H9 (cell line): ENCODE data around the gene PAX6. TPM values are rescaled to one million over a fixed set of nuclear protein-coding genes. Genes with fewer than 3 reads are reported as not detected.

ENCODE experiments used
- DNase-seq: peaks from one replicate; pipeline ENCODE4 v3.0.0-alpha.2; 2017
- H2AFZ ChIP-seq: one replicate; pipeline ENCODE4 v1.6.1; 2013; ENCODE audit warnings: mild to moderate bottlenecking, low read length, control low read depth, moderate library complexity
- H2AK5ac ChIP-seq: 2 replicates; pipeline ENCODE4 v1.6.1; 2013; ENCODE audit warnings: low read length, control low read depth, mixed read lengths; ENCODE audit not compliant: insufficient read length
- H2BK120ac ChIP-seq: one replicate; pipeline ENCODE4 v1.6.1; 2013; ENCODE audit warnings: low read depth, mild to moderate bottlenecking, low read length, control low read depth, inconsistent platforms; ENCODE audit not compliant: poor library complexity, severe bottlenecking
- H2BK12ac ChIP-seq: 2 replicates; pipeline ENCODE4 v1.6.1; 2013; ENCODE audit warnings: low read length, control low read depth, mixed read lengths, low read depth; ENCODE audit not compliant: insufficient read length
- H2BK15ac ChIP-seq: 2 replicates; pipeline ENCODE4 v1.6.1; 2013; ENCODE audit warnings: low read depth, low read length, control low read depth
- H2BK20ac ChIP-seq: one replicate; pipeline ENCODE4 v1.6.1; 2013; ENCODE audit warnings: low read depth, mild to moderate bottlenecking, low read length, control low read depth, inconsistent platforms; ENCODE audit not compliant: poor library complexity, severe bottlenecking
- H2BK5ac ChIP-seq: 2 replicates; pipeline ENCODE4 v1.6.1; 2013; ENCODE audit warnings: low read length, control low read depth, mixed read lengths; ENCODE audit not compliant: insufficient read length
- H3K14ac ChIP-seq: 2 replicates; pipeline ENCODE4 v1.6.1; 2013; ENCODE audit warnings: low read length, control low read depth; ENCODE audit not compliant: insufficient read depth
- H3K18ac ChIP-seq: 2 replicates; pipeline ENCODE4 v1.6.1; 2013; ENCODE audit warnings: low read depth, mild to moderate bottlenecking, mixed read lengths, low read length, control low read depth; ENCODE audit not compliant: insufficient read length
- H3K23ac ChIP-seq: 2 replicates; pipeline ENCODE4 v1.6.1; 2013; ENCODE audit warnings: low read length, control low read depth, mixed read lengths, low read depth; ENCODE audit not compliant: insufficient read length
- H3K23me2 ChIP-seq: 2 replicates; pipeline ENCODE4 v1.6.1; 2013; ENCODE audit warnings: low read depth, mild to moderate bottlenecking, mixed read lengths, low read length, control low read depth; ENCODE audit not compliant: insufficient read length, poor library complexity, severe bottlenecking
- H3K27ac ChIP-seq: 2 replicates; pipeline ENCODE4 v1.5.1; 2013; ENCODE audit warnings: low read length, control low read depth, mixed read lengths, low read depth; ENCODE audit not compliant: insufficient read length
- H3K27me3 ChIP-seq: 2 replicates; pipeline ENCODE4 v1.6.1; 2013; ENCODE audit warnings: low read length, control low read depth, inconsistent platforms; ENCODE audit not compliant: insufficient read depth
- H3K4ac ChIP-seq: 2 replicates; pipeline ENCODE4 v1.6.1; 2013; ENCODE audit warnings: low read depth, mild to moderate bottlenecking, control low read depth, inconsistent platforms, low read length, moderate library complexity
- H3K4me1 ChIP-seq: 2 replicates; pipeline ENCODE4 v1.6.1; 2013; ENCODE audit warnings: low read length, control low read depth, inconsistent platforms; ENCODE audit not compliant: insufficient read depth
- H3K4me2 ChIP-seq: 2 replicates; pipeline ENCODE4 v1.6.1; 2013; ENCODE audit warnings: low read length, control low read depth, mixed read lengths; ENCODE audit not compliant: insufficient read length, insufficient read depth
- H3K56ac ChIP-seq: 2 replicates; pipeline ENCODE4 v1.6.1; 2013; ENCODE audit warnings: low read depth, mild to moderate bottlenecking, mixed read lengths, low read length, control low read depth; ENCODE audit not compliant: insufficient read length
- H3K79me1 ChIP-seq: 2 replicates; pipeline ENCODE4 v1.6.1; 2013; ENCODE audit warnings: low read depth, mild to moderate bottlenecking, moderate library complexity, low read length, control low read depth, inconsistent platforms; ENCODE audit not compliant: insufficient read depth, poor library complexity, severe bottlenecking
- H3K79me2 ChIP-seq: 2 replicates; pipeline ENCODE4 v1.6.1; 2013; ENCODE audit warnings: low read length, control low read depth, inconsistent platforms; ENCODE audit not compliant: insufficient read depth
- H3K9ac ChIP-seq: 2 replicates; pipeline ENCODE4 v1.6.1; 2013; ENCODE audit warnings: low read length, control low read depth, mixed read lengths; ENCODE audit not compliant: insufficient read length; ENCODE audit errors: extremely low read depth
- H3K9me3 ChIP-seq: one replicate; pipeline ENCODE4 v1.6.1; 2013; ENCODE audit warnings: low read depth, low read length, inconsistent platforms; ENCODE audit not compliant: control insufficient read depth
- H3T11ph ChIP-seq: one replicate; pipeline ENCODE4 v1.6.1; 2013; ENCODE audit warnings: mild to moderate bottlenecking, low read length, control low read depth, inconsistent platforms
- H4K20me1 ChIP-seq: one replicate; pipeline ENCODE4 v1.6.1; 2013; ENCODE audit not compliant: control insufficient read depth, insufficient read length, insufficient read depth
- H4K5ac ChIP-seq: 2 replicates; pipeline ENCODE4 v1.6.1; 2013; ENCODE audit warnings: low read depth, mild to moderate bottlenecking, mixed read lengths, low read length, control low read depth; ENCODE audit not compliant: insufficient read length
- H4K8ac ChIP-seq: replicated peaks from 2 replicates; pipeline ENCODE4 v1.6.1; 2013; ENCODE audit warnings: low read length, control low read depth, mixed read lengths, low read depth; ENCODE audit not compliant: insufficient read length
- H4K91ac ChIP-seq: 2 replicates; pipeline ENCODE4 v1.6.1; 2013; ENCODE audit warnings: low read depth, mild to moderate bottlenecking, moderate library complexity, mixed read lengths, low read length, control low read depth; ENCODE audit not compliant: insufficient read length
- H3K27ac Mint-ChIP-seq, 3 experiments: 2 replicates in 2 of 3; 3 replicates in 1 of 3; pipeline ENCODE4 v1.8.0; 2020 to 2021; ENCODE audit warnings: mixed read lengths in 3 of 3, mild to moderate bottlenecking in 1 of 3, moderate library complexity in 1 of 3
- H3K27me3 Mint-ChIP-seq: 2 replicates; pipeline ENCODE4 v1.8.0; 2021; ENCODE audit warnings: low read depth, mild to moderate bottlenecking, moderate library complexity, mixed read lengths
- H3K36me3 Mint-ChIP-seq, 3 experiments: 2 replicates in 2 of 3; 3 replicates in 1 of 3; pipeline ENCODE4 v1.8.0; 2020 to 2021; ENCODE audit warnings: low read depth in 3 of 3, mixed read lengths in 3 of 3; ENCODE audit not compliant: insufficient read depth in 1 of 3
- H3K4me1 Mint-ChIP-seq, 2 experiments: 2 replicates each; pipeline ENCODE4 v1.8.0; 2020; ENCODE audit warnings: mixed read lengths in 2 of 2
- H3K4me3 Mint-ChIP-seq, 2 experiments: 2 replicates in 1 of 2; 3 replicates in 1 of 2; pipeline ENCODE4 v1.8.0; 2020 to 2021; ENCODE audit warnings: mild to moderate bottlenecking in 2 of 2, mixed read lengths in 2 of 2, moderate library complexity in 1 of 2
- H3K9me3 Mint-ChIP-seq, 2 experiments: 2 replicates in 1 of 2; 3 replicates in 1 of 2; pipeline ENCODE4 v1.8.0; 2020; ENCODE audit warnings: mild to moderate bottlenecking in 2 of 2, mixed read lengths in 2 of 2, moderate library complexity in 1 of 2
- WGBS: extraction: QIAGEN DNeasy Blood & Tissue Kit; methylation state at CpG from one replicate; pipeline ENCODE4 v1.1.7; 2013; ENCODE audit warnings: missing lambda C conversion rate, low lambda C conversion rate, mixed read lengths; ENCODE audit not compliant: insufficient read length; ENCODE audit errors: extremely low coverage; 5-methylcytosine and 5-hydroxymethylcytosine counted together
- total RNA-seq: library from RNA; stranded (reverse); gene quantifications from 2 replicates; pipeline ENCODE4 v1.2.1, GENCODE V29; 2021
- TF ChIP-seq, protein P1 (sequence below): fragments of 200-600 bp; sonication (generic); conservative IDR thresholded peaks from 3 replicates; pipeline ENCODE4 v1.8.0; 2021; ENCODE audit warnings: antibody characterized with exemption, mild to moderate bottlenecking

PAX6 gene
- total RNA-seq, 1 experiment from 2014 or later, result not detected

DNA sequence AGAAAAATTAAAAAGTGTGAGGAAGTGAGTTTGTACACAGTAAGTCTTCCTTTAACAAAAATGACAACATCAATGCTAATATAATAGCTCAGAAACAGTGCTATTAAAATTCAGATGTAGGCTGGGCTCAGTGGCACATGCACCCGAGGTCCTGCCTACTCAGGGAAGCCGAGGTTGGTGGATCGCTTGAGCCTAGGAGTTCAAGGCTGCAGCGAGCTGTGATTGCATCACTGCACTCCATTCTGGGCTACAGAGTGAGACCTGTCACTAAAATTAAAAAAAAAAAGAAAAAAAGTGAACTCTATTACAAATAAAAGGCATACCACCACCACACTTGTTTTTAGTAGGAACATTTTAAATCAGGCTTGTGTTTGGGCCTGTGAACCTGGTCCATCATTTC lies 39.2 kb upstream of the PAX6 start:
- H3K14ac ChIP-seq, result no peak overlapping the region
- no peak overlapping the region for H2BK5ac ChIP-seq
- Mint-ChIP-seq H3K4me3 (no peak overlapping the region), H3K36me3 (no peaks in the 10 kb centered on the region; a peak in 1 of 7 replicates), H3K9me3 (peaks cover 2 to 7% of the 10 kb centered on the region in 2 experiments; a peak in 3 of 5 replicates), H3K4me1 (peaks cover 22 to 28% of the 10 kb centered on the region in 2 experiments), H3K27me3 (peaks cover 2% of the 10 kb centered on the region), H3K27ac (no peak overlapping the region)
- H3K4me1 ChIP-seq, result no peaks in the 10 kb centered on the region; the same call in 1 of the 2 replicates
- TF ChIP-seq, protein P1, sequence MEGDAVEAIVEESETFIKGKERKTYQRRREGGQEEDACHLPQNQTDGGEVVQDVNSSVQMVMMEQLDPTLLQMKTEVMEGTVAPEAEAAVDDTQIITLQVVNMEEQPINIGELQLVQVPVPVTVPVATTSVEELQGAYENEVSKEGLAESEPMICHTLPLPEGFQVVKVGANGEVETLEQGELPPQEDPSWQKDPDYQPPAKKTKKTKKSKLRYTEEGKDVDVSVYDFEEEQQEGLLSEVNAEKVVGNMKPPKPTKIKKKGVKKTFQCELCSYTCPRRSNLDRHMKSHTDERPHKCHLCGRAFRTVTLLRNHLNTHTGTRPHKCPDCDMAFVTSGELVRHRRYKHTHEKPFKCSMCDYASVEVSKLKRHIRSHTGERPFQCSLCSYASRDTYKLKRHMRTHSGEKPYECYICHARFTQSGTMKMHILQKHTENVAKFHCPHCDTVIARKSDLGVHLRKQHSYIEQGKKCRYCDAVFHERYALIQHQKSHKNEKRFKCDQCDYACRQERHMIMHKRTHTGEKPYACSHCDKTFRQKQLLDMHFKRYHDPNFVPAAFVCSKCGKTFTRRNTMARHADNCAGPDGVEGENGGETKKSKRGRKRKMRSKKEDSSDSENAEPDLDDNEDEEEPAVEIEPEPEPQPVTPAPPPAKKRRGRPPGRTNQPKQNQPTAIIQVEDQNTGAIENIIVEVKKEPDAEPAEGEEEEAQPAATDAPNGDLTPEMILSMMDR, result no peak
- H4K8ac ChIP-seq, result no peak overlapping the region
- no peaks in the 10 kb centered on the region for H3K79me1 ChIP-seq
- no peak overlapping the region for H2BK20ac ChIP-seq
- H2AK5ac ChIP-seq, result no peak overlapping the region
- no peak overlapping the region for H3K18ac ChIP-seq
- H4K5ac ChIP-seq, result no peak overlapping the region
- H2BK12ac ChIP-seq, result no peak overlapping the region
- no CpG with 5 or more reads among the region's 4 CpGs for WGBS
- no peak overlapping the region for H3K27ac ChIP-seq
- no peak overlapping the region for H3K4ac ChIP-seq
- no peak overlapping the region for H3K4me2 ChIP-seq
- H2BK15ac ChIP-seq, result no peak overlapping the region
- no peaks in the 10 kb centered on the region for H3K9me3 ChIP-seq
- no peaks in the 10 kb centered on the region for H4K20me1 ChIP-seq
- no peaks in the 10 kb centered on the region for H3K27me3 ChIP-seq
- no peaks in the 10 kb centered on the region for H3K79me2 ChIP-seq
- no peak for DNase-seq
- H2AFZ ChIP-seq, result no peak overlapping the region
- no peaks in the 10 kb centered on the region for H3K23me2 ChIP-seq
- no peak overlapping the region for H3T11ph ChIP-seq
- H2BK120ac ChIP-seq, result no peak overlapping the region
- no peak overlapping the region for H3K23ac ChIP-seq
- no peak overlapping the region for H3K56ac ChIP-seq
- H3K9ac ChIP-seq, result no peak overlapping the region
- no peak overlapping the region for H4K91ac ChIP-seq
